Prostate gland (tissue), 2 donors: ENCODE data around the gene PTPRE. TPM values are rescaled to one million over a fixed set of nuclear protein-coding genes. Genes with fewer than 3 reads are reported as not detected.

ENCODE experiments used
- DNase-seq: peaks from one replicate; pipeline ENCODE4 v3.0.0-alpha.2; 2019; ENCODE audit warnings: low spot score
- H3K27ac ChIP-seq, 2 donors: fragments of 200-600 bp; sonication (generic); 2 replicates each; pipeline ENCODE4 v1.5.1; 2017 to 2019
- H3K27me3 ChIP-seq: fragments of 200-600 bp; sonication (generic); replicated peaks from 2 replicates; pipeline ENCODE4 v1.5.1; 2019; ENCODE audit not compliant: insufficient read depth
- H3K36me3 ChIP-seq, 2 donors: fragments of 200-600 bp; sonication (generic); 1 replicate in 1 of 2; 2 replicates in 1 of 2; pipeline versions ENCODE4 v1.5.1 to v1.8.1; 2017 to 2019
- H3K4me1 ChIP-seq: fragments of 200-600 bp; sonication (generic); replicated peaks from 2 replicates; pipeline ENCODE4 v1.5.1; 2019
- H3K4me3 ChIP-seq, 2 donors: fragments of 200-600 bp; sonication (generic); 2 replicates each; pipeline ENCODE4 v1.5.1; 2017 to 2019
- H3K9me3 ChIP-seq: fragments of 200-600 bp; sonication (generic); 2 replicates; pipeline ENCODE4 v1.5.1; 2017
- POLR2A ChIP-seq: fragments of 450-650 bp; IDR thresholded peaks from one replicate; pipeline ENCODE4 v1.6.1; 2016; ENCODE audit warnings: antibody characterized with exemption, mild to moderate bottlenecking
- POLR2AphosphoS5 ChIP-seq: sonication (generic); formaldehyde crosslinking; IDR thresholded peaks from one replicate; pipeline ENCODE4 v1.6.1; 2017; ENCODE audit warnings: antibody characterized with exemption
- WGBS: methylation state at CpG from one replicate; pipeline ENCODE4 v1.1.5; 2018; 5-methylcytosine and 5-hydroxymethylcytosine counted together
- intact Hi-C: fragments of 100-400 bp; cut with DNase I; formaldehyde crosslinking; loops from one replicate; pipeline ENCODE4 v1.14.2; 2022
- total RNA-seq, 2 donors: library from RNA; depleted of rRNA; stranded (reverse); fragments of >200 nt; gene quantifications; one replicate each; pipeline ENCODE4 v1.1.0, GENCODE V29; 2016
- TF ChIP-seq, protein P1 (sequence below), 4 experiments: fragments of 200-600 bp in 2 of 4; fragments of 450-650 bp in 2 of 4; sonication (generic) in 2 of 4; IDR thresholded peaks; 1 replicate in 3 of 4; 2 replicates in 1 of 4; pipeline ENCODE4 v1.5.1; 2016 to 2019; ENCODE audit warnings: antibody characterized with exemption in 4 of 4, mild to moderate bottlenecking in 2 of 4, moderate library complexity in 2 of 4

PTPRE gene
- total RNA-seq, 2 donors from 2014 or later: 4.5 to 14.3 TPM

DNA sequence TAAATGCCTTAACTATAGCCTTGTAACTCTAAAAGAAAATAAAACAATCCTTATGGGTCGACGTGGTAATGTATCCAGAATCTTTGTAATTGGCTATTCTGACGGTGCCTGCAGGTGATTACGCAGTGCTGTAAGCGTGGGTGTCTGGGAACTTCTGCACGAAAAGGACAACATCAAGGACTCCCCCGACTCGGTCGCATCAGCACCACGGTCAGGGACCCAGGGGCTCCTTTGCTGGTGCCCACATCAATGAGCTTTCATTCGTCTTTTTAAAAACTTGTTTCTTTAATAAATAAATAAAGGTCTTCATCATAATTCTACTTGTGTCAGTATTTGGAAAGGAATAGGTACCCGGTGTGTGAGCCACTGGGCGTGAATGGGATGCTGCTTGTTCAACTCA is 206.1 kb downstream of the PTPRE start:
- Histone ChIP-seq H3K36me3 (no peaks in the 10 kb centered on the region), H3K27ac (no peak overlapping the region), H3K4me3 (no peak overlapping the region), H3K4me1 (peaks cover 5% of the 10 kb centered on the region), H3K27me3 (no peaks in the 10 kb centered on the region), H3K9me3 (no peaks in the 10 kb centered on the region)
- no peak for TF ChIP-seq POLR2AphosphoS5
- no peak for TF ChIP-seq POLR2A
- TF ChIP-seq, protein P1, sequence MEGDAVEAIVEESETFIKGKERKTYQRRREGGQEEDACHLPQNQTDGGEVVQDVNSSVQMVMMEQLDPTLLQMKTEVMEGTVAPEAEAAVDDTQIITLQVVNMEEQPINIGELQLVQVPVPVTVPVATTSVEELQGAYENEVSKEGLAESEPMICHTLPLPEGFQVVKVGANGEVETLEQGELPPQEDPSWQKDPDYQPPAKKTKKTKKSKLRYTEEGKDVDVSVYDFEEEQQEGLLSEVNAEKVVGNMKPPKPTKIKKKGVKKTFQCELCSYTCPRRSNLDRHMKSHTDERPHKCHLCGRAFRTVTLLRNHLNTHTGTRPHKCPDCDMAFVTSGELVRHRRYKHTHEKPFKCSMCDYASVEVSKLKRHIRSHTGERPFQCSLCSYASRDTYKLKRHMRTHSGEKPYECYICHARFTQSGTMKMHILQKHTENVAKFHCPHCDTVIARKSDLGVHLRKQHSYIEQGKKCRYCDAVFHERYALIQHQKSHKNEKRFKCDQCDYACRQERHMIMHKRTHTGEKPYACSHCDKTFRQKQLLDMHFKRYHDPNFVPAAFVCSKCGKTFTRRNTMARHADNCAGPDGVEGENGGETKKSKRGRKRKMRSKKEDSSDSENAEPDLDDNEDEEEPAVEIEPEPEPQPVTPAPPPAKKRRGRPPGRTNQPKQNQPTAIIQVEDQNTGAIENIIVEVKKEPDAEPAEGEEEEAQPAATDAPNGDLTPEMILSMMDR (IDR thresholded peaks at IDR 0.05): no peak
- intact Hi-C loops: no loop called here
- DNase-seq: no peak
- WGBS: 93% methylated on average over 13 of the region's 13 CpGs

DNA sequence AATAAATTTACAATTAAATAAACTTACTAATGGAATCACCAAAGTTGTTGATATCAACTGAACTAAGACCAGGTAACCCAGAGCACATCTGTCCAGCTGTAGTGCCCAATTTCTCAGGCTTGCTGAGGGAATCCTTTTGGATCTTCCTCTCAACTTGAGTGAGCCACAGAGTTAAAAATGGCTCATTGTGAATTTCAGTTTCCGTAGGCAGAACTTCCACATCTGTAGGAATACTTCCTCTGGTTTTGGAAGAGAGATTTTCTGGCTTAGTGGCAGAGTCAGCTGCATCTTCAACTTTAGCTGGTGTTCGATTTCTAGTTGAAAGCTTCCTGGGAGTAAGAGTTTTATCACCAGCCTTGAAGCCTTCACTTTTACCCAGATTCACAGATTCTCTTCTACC is 208.0 kb downstream of the PTPRE start:
- no peaks in the 10 kb centered on the region for H3K4me1 ChIP-seq
- no peak overlapping the region for H3K4me3 ChIP-seq
- no peaks in the 10 kb centered on the region for H3K9me3 ChIP-seq
- 92% methylated on average over 2 of the region's 2 CpGs for WGBS
- H3K27me3 ChIP-seq: no peaks in the 10 kb centered on the region
- TF ChIP-seq POLR2A: no peak
- no peak for TF ChIP-seq POLR2AphosphoS5
- TF ChIP-seq, protein P1 (IDR thresholded peaks at IDR 0.05): no peak
- no peaks in the 10 kb centered on the region for H3K36me3 ChIP-seq
- DNase-seq: no peak
- intact Hi-C loops: no loop called here
- H3K27ac ChIP-seq: no peak overlapping the region

DNA sequence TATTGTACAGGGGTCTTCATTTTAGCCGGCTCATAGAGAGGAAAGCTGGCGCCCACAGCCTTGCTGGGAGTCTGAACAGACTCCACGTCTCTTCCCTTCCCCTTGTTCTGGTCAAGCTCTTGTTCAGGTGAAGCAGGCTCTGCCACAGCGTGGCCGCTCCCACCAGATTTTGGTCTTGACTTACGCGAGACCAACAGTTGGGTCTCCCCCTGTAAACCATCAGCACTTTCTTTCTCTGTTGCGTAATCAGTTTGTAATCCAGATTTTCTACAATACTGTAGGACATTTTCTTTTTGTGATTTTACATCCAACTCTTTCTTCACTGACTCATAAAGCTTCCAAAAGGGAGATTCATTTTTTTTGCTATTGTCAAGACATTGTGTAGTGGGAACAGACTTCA is 208.5 kb downstream of the PTPRE start:
- intact Hi-C loops: no loop called here
- H3K4me1 ChIP-seq: no peaks in the 10 kb centered on the region
- H3K27ac ChIP-seq: no peak overlapping the region
- H3K4me3 ChIP-seq: no peak overlapping the region
- TF ChIP-seq, protein P1 (IDR thresholded peaks at IDR 0.05): no peak
- no peak for TF ChIP-seq POLR2A
- no peak for TF ChIP-seq POLR2AphosphoS5
- H3K27me3 ChIP-seq: no peaks in the 10 kb centered on the region
- WGBS: 99% methylated on average over 8 of the region's 8 CpGs
- no peak for DNase-seq
- no peaks in the 10 kb centered on the region for H3K9me3 ChIP-seq
- no peaks in the 10 kb centered on the region for H3K36me3 ChIP-seq

DNA sequence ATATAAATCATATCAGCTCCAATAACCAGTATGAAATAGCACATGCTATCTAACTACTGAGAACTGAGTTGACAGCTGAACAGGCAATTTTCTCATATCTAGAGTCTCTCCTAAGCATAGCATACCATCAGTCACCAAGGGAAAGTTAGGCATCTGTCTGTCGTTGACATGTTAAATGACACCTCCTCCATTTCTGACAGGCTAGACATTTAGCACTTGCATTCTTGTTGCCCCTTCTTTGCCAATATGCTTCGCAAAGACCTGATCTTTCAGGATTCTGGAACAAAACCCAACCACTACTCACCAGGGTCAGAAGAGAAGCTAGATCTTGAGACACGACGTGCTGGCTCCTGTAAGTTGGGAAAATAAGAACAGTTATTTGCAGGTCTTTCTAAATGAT is 209.3 kb downstream of the PTPRE start:
- Histone ChIP-seq H3K27ac (no peak overlapping the region), H3K27me3 (no peaks in the 10 kb centered on the region), H3K4me3 (no peak overlapping the region), H3K4me1 (no peaks in the 10 kb centered on the region), H3K36me3 (no peaks in the 10 kb centered on the region), H3K9me3 (no peaks in the 10 kb centered on the region)
- intact Hi-C loops: no loop called here
- DNase-seq: no peak
- TF ChIP-seq POLR2AphosphoS5: no peak
- 90% methylated on average over 4 of the region's 4 CpGs for WGBS

DNA sequence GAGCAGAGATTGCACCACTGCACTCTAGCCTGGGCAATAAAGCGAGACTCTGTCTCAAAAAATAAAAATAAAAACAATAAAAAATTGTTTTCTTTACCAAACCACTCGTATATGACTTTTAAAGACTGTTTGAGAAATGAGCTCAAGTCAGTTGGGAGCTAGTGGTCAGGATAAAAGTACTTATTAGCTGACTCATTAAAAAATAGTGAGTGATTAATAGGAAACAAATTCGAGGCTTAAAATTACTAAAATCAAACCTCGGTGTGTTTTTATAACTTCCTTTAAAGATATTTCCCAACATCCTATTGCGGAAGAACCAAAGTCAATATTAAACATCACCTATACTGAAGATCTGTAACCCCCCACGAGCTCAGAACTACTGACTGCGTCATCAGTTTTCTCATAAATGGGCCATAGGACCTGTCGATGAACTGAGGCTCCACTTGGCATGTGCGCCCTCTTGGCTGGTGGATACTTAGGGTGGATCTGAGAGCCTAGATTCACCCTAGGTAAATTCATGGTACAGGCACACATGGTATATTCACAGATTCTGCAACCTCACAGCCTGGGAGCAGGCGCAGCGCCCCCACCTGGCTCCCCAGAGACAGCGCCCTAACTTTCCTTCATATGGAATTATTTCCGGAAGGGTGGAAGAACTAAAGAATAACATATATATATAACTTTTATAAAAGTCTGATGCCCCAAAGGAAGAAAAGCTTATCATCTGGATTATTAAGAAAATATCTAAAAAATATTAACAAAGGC is 210.1 kb downstream of the PTPRE start:
- intact Hi-C loops: no loop called here
- TF ChIP-seq, protein P1 (IDR thresholded peaks at IDR 0.05): no peak
- TF ChIP-seq POLR2AphosphoS5: no peak
- TF ChIP-seq POLR2A: no peak
- Histone ChIP-seq H3K9me3 (no peaks in the 10 kb centered on the region), H3K27ac (no peak overlapping the region), H3K27me3 (no peaks in the 10 kb centered on the region), H3K4me1 (no peaks in the 10 kb centered on the region), H3K4me3 (no peak overlapping the region), H3K36me3 (no peaks in the 10 kb centered on the region)
- WGBS: 89% methylated on average over 13 of the region's 13 CpGs
- no peak for DNase-seq
